OCI-LY3 (cell line): ENCODE results near the gene FANCC.
"Not testable (repeated sequence)": the region's sequence is repeated elsewhere in the genome, so short reads cannot be mapped to it uniquely, and the experiment has no call there.

ENCODE experiments used
- H2AFZ ChIP-seq: fragments of 200-600, 300-600 bp; shearing (Covaris generic); 2 replicates; pipeline ENCODE4 v1.6.0; 2014; ENCODE audit warnings: antibody characterized with exemption, low read depth, low read length
- H3K27ac ChIP-seq: fragments of 200-600, 300-600 bp; sonication (generic); 2 replicates; pipeline ENCODE4 v1.5.1; 2014; ENCODE audit warnings: mild to moderate bottlenecking, low read length, moderate library complexity, mixed read lengths
- H3K27me3 ChIP-seq: fragments of 200-600, 300-600 bp; sonication (generic); 2 replicates; pipeline ENCODE4 v1.6.1; 2014; ENCODE audit warnings: low read depth, low read length, mixed read lengths
- H3K36me3 ChIP-seq: fragments of 200-600, 300-600 bp; sonication (generic); replicated peaks from 2 replicates; pipeline ENCODE3; 2014; ENCODE audit warnings: low read depth, low read length, mixed read lengths
- H3K4me1 ChIP-seq: fragments of 300-600, 200-600 bp; sonication (generic); 2 replicates; pipeline ENCODE4 v1.6.1; 2014; ENCODE audit warnings: low read length, mixed read lengths
- H3K4me2 ChIP-seq: fragments of 200-600, 300-600 bp; sonication (generic); 2 replicates; pipeline ENCODE4 v1.6.1; 2014; ENCODE audit warnings: low read length, mixed read lengths
- H3K4me3 ChIP-seq: fragments of 300-600, 200-600 bp; sonication (generic); 2 replicates; pipeline ENCODE4 v1.5.1; 2014; ENCODE audit warnings: antibody characterized with exemption, mild to moderate bottlenecking, low read length, moderate library complexity
- H3K79me2 ChIP-seq: fragments of 300-600, 200-600 bp; shearing (Covaris generic); 2 replicates; pipeline ENCODE4 v1.6.1; 2014; ENCODE audit warnings: mild to moderate bottlenecking, low read length, mixed read lengths
- H3K9ac ChIP-seq: fragments of 300-600, 200-600 bp; shearing (Covaris generic); 2 replicates; pipeline ENCODE4 v1.6.0; 2014; ENCODE audit warnings: mild to moderate bottlenecking, low read length, moderate library complexity
- H3K9me3 ChIP-seq: fragments of 200-600, 300-600 bp; shearing (Covaris generic); 2 replicates; pipeline ENCODE4 v1.6.1; 2014; ENCODE audit warnings: low read length, mixed read lengths; ENCODE audit not compliant: insufficient read depth
- H4K20me1 ChIP-seq: fragments of 200-600, 300-600 bp; sonication (generic); 2 replicates; pipeline ENCODE4 v1.6.1; 2016; ENCODE audit warnings: low read length, mixed read lengths; ENCODE audit not compliant: insufficient read depth
- EZH2phosphoT487 ChIP-seq: fragments of 200-600 bp; shearing (Covaris generic); IDR thresholded peaks from 2 replicates; pipeline ENCODE4 v1.6.1; 2018; ENCODE audit warnings: antibody characterized with exemption, mixed run types, low read depth
- TF ChIP-seq, protein P1 (sequence below): fragments of 200-600, 300-600 bp; sonication (generic); IDR thresholded peaks from 2 replicates; pipeline ENCODE4 v1.5.1; 2014; ENCODE audit warnings: antibody characterized with exemption, low read length, low read depth

FANCC gene

GRCh38 chr9:95297760-95298159 lies 19.7 kb downstream of the FANCC start:
- H2AFZ ChIP-seq = no peak overlapping the region
- H4K20me1 ChIP-seq = 0 out of 2 replicates have a peak, but pooled peaks cover 5% of the 10 kb centered on the region
- H3K27me3 ChIP-seq = no peaks in the 10 kb centered on the region
- no peak overlapping the region for H3K9ac ChIP-seq
- no peaks in the 10 kb centered on the region for H3K4me1 ChIP-seq
- H3K36me3 ChIP-seq = no peaks in the 10 kb centered on the region
- peaks cover 25% of the 10 kb centered on the region for H3K79me2 ChIP-seq
- no peak for TF ChIP-seq EZH2phosphoT487
- TF ChIP-seq, protein P1, sequence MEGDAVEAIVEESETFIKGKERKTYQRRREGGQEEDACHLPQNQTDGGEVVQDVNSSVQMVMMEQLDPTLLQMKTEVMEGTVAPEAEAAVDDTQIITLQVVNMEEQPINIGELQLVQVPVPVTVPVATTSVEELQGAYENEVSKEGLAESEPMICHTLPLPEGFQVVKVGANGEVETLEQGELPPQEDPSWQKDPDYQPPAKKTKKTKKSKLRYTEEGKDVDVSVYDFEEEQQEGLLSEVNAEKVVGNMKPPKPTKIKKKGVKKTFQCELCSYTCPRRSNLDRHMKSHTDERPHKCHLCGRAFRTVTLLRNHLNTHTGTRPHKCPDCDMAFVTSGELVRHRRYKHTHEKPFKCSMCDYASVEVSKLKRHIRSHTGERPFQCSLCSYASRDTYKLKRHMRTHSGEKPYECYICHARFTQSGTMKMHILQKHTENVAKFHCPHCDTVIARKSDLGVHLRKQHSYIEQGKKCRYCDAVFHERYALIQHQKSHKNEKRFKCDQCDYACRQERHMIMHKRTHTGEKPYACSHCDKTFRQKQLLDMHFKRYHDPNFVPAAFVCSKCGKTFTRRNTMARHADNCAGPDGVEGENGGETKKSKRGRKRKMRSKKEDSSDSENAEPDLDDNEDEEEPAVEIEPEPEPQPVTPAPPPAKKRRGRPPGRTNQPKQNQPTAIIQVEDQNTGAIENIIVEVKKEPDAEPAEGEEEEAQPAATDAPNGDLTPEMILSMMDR = no peak
- H3K27ac ChIP-seq = no peak overlapping the region
- H3K9me3 ChIP-seq = no peaks in the 10 kb centered on the region
- no peak overlapping the region for H3K4me2 ChIP-seq
- no peak overlapping the region for H3K4me3 ChIP-seq

DNA sequence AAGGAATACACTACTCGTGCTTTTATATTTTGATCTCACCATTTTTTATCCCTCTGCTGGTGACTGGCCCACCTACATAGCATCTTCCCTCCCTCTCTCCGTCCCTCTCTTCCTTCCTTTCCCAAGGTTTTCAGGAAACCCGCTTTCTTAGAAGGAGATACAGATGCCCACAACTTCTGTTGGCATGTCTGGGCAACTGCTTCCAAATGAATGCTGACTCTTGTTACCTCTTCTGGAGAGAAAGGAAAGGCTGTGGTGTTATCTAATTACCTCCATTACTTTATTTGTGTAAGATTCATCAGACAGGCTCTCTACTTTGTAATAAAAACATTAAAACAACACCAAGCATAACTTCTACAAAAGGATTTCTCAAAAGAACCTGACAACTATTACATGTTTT lies 20.2 kb downstream of the FANCC start:
- H3K4me3 ChIP-seq = no peak overlapping the region
- H3K4me1 ChIP-seq = no peaks in the 10 kb centered on the region
- H3K27ac ChIP-seq = no peak overlapping the region
- no peak overlapping the region for H2AFZ ChIP-seq
- no peak overlapping the region for H3K9ac ChIP-seq
- TF ChIP-seq, protein P1 = no peak
- TF ChIP-seq EZH2phosphoT487 = no peak
- H3K27me3 ChIP-seq = no peaks in the 10 kb centered on the region
- H3K9me3 ChIP-seq = no peaks in the 10 kb centered on the region
- no peaks in the 10 kb centered on the region for H3K36me3 ChIP-seq
- peaks cover 23% of the 10 kb centered on the region for H3K79me2 ChIP-seq
- no peak overlapping the region for H3K4me2 ChIP-seq
- 0 out of 2 replicates have a peak, but pooled peaks cover 5% of the 10 kb centered on the region for H4K20me1 ChIP-seq

DNA sequence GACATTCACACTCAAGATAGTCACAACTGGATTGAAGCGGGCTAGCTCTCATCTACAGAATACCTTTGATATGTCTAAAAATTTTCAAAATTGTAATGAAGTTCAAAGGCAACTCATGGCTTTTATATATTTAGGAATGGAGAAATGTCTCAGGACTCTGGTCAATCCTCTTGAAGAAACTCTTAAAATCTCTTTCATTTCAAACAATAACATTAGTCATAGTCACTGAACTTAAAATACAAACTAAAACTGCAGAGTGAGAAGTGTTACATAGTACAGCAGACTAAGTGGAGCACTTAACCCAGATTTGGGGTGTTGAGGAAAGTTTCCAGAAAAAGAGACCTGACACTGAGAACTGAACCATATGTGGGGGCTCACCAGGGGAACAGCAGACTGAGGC lies 20.7 kb downstream of the FANCC start:
- peaks cover 23% of the 10 kb centered on the region for H3K79me2 ChIP-seq
- 0 out of 2 replicates have a peak, but pooled peaks cover 5% of the 10 kb centered on the region for H4K20me1 ChIP-seq
- H3K36me3 ChIP-seq = no peaks in the 10 kb centered on the region
- no peak overlapping the region for H3K4me2 ChIP-seq
- H3K4me3 ChIP-seq = no peak overlapping the region
- H3K27me3 ChIP-seq = no peaks in the 10 kb centered on the region
- no peak overlapping the region for H3K9ac ChIP-seq
- no peak overlapping the region for H3K27ac ChIP-seq
- no peak overlapping the region for H2AFZ ChIP-seq
- H3K4me1 ChIP-seq = no peaks in the 10 kb centered on the region
- TF ChIP-seq, protein P1 = no peak
- TF ChIP-seq EZH2phosphoT487 = no peak
- no peaks in the 10 kb centered on the region for H3K9me3 ChIP-seq

- not testable (repeated sequence) for H4K20me1 ChIP-seq, H3K4me1 ChIP-seq, H3K27me3 ChIP-seq, H3K4me2 ChIP-seq, H2AFZ ChIP-seq, H3K9me3 ChIP-seq, H3K27ac ChIP-seq, H3K4me3 ChIP-seq, H3K36me3 ChIP-seq, H3K9ac ChIP-seq
- peaks cover 22% of the 10 kb centered on the region for H3K79me2 ChIP-seq
These were observed 24.2 kb downstream of the FANCC start for GRCh38 chr9:95293296-95293695.

- Histone ChIP-seq H3K4me2 (no peak overlapping the region), H3K4me3 (no peak overlapping the region), H3K27me3 (no peaks in the 10 kb centered on the region), H3K9ac (no peak overlapping the region), H2AFZ (no peak overlapping the region), H3K36me3 (no peaks in the 10 kb centered on the region), H3K4me1 (no peaks in the 10 kb centered on the region), H4K20me1 (0 out of 2 replicates have a peak, but pooled peaks cover 4% of the 10 kb centered on the region), H3K79me2 (peaks cover 17% of the 10 kb centered on the region), H3K9me3 (no peaks in the 10 kb centered on the region), H3K27ac (no peak overlapping the region)
- TF ChIP-seq, protein P1 = no peak
- TF ChIP-seq EZH2phosphoT487 = no peak
These were observed 25.3 kb downstream of the FANCC start for GRCh38 chr9:95292226-95292625.
